Testis (tissue), 2 donors: ENCODE results near the gene MSI2.

Experiments
- POLR2A ChIP-seq: fragments of 450-650 bp; IDR thresholded peaks from one replicate; pipeline ENCODE4 v1.6.1; 2017; ENCODE audit warnings: antibody characterized with exemption, mild to moderate bottlenecking, moderate library complexity
- TF ChIP-seq, protein P1 (sequence below), 3 experiments: fragments of 450-650 bp in 2 of 3; fragments of 200-600 bp in 1 of 3; sonication (generic) in 1 of 3; IDR thresholded peaks; one replicate each; pipeline ENCODE4 v1.5.1; 2016 to 2019; ENCODE audit warnings: antibody characterized with exemption in 3 of 3, mild to moderate bottlenecking in 2 of 3, moderate library complexity in 1 of 3

DNA sequence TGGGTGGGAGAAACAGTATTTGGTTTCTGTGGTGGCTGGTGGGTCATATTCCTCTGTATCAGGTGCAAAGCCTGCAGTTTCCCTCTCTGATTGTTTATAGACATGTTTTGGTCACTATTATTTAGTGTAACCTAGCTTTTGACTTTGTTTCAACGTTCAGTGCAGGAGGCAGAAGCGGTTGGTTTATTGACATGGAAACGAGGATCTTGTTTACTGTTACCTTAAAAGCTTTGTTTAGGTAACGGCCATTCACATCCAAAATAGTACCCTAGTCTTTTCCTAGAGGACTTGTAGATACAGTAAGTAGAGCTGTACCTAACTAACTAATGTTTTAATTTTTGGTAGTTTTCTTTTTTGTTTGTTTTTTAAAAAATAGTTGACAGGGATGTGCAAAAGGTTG is 3.5 kb downstream of the MSI2 start:
- TF ChIP-seq, protein P1, sequence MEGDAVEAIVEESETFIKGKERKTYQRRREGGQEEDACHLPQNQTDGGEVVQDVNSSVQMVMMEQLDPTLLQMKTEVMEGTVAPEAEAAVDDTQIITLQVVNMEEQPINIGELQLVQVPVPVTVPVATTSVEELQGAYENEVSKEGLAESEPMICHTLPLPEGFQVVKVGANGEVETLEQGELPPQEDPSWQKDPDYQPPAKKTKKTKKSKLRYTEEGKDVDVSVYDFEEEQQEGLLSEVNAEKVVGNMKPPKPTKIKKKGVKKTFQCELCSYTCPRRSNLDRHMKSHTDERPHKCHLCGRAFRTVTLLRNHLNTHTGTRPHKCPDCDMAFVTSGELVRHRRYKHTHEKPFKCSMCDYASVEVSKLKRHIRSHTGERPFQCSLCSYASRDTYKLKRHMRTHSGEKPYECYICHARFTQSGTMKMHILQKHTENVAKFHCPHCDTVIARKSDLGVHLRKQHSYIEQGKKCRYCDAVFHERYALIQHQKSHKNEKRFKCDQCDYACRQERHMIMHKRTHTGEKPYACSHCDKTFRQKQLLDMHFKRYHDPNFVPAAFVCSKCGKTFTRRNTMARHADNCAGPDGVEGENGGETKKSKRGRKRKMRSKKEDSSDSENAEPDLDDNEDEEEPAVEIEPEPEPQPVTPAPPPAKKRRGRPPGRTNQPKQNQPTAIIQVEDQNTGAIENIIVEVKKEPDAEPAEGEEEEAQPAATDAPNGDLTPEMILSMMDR (IDR thresholded peaks at IDR 0.05) = no peak
- no peak for TF ChIP-seq POLR2A
